ENCODE measurements around the gene GLI2.

The GLI2 gene

GRCh38 chr2:120738117-120738516 is 2.4 kb downstream of the GLI2 start:
- no peak for TF ChIP-seq POLR2A (IDR thresholded peaks at IDR 0.05; ENCODE audit: low read depth, low read length)
- DNase-seq (ENCODE audit: insufficient read length, low spot score) (no peak), FAIRE-seq (no peak)

- DNase-seq (ENCODE audit: insufficient read length, low spot score) (no peak), FAIRE-seq (no peak)
- no peak for TF ChIP-seq POLR2A (IDR thresholded peaks at IDR 0.05; ENCODE audit: low read depth, low read length)
These were observed 3.2 kb downstream of the GLI2 start for GRCh38 chr2:120738786-120739437.

GRCh38 chr2:120739438-120740090 is 3.9 kb downstream of the GLI2 start:
- TF ChIP-seq POLR2A (IDR thresholded peaks at IDR 0.05; ENCODE audit: low read depth, low read length), result no peak
- FAIRE-seq (no peak), DNase-seq (ENCODE audit: insufficient read length, low spot score) (no peak)

GRCh38 chr2:120740375-120740764 is 4.7 kb downstream of the GLI2 start:
- DNase-seq (ENCODE audit: insufficient read length, low spot score), result no peak
- FAIRE-seq, result no peak
- no peak for TF ChIP-seq POLR2A (IDR thresholded peaks at IDR 0.05; ENCODE audit: low read depth, low read length)

GRCh38 chr2:120740765-120741524 is 5.3 kb downstream of the GLI2 start:
- DNase-seq (ENCODE audit: insufficient read length, low spot score), result no peak
- TF ChIP-seq POLR2A (IDR thresholded peaks at IDR 0.05; ENCODE audit: low read depth, low read length), result no peak
- no peak for FAIRE-seq

GRCh38 chr2:120741571-120742561 is 6.2 kb downstream of the GLI2 start:
- DNase-seq (ENCODE audit: insufficient read length, low spot score), result no peak
- TF ChIP-seq POLR2A (IDR thresholded peaks at IDR 0.05; ENCODE audit: low read depth, low read length), result no peak

GRCh38 chr2:120743657-120744056 is 8.0 kb downstream of the GLI2 start:
- FAIRE-seq (no peak), DNase-seq (ENCODE audit: insufficient read length, low spot score) (no peak)
- TF ChIP-seq POLR2A (IDR thresholded peaks at IDR 0.05; ENCODE audit: low read depth, low read length), result no peak

More at GRCh38 chr2:120741571-120742561, 6.2 kb downstream of the GLI2 start:
- FAIRE-seq, result no peak

- DNase-seq (ENCODE audit: insufficient read length, low spot score), result no peak
- no peak for TF ChIP-seq POLR2A (IDR thresholded peaks at IDR 0.05; ENCODE audit: low read depth, low read length)
- no peak for FAIRE-seq
These were observed 9.1 kb downstream of the GLI2 start for GRCh38 chr2:120744817-120745216.

GRCh38 chr2:120745420-120746111 is 9.9 kb downstream of the GLI2 start:
- FAIRE-seq (no peak), DNase-seq (ENCODE audit: insufficient read length, low spot score) (no peak)
- TF ChIP-seq POLR2A (IDR thresholded peaks at IDR 0.05; ENCODE audit: low read depth, low read length), result no peak

- DNase-seq (ENCODE audit: insufficient read length, low spot score) (no peak), FAIRE-seq (no peak)
- TF ChIP-seq POLR2A (IDR thresholded peaks at IDR 0.05; ENCODE audit: low read depth, low read length), result no peak
These were observed 10.5 kb downstream of the GLI2 start for GRCh38 chr2:120746144-120746543.

GRCh38 chr2:120747281-120747680 is 11.6 kb downstream of the GLI2 start:
- no peak for TF ChIP-seq POLR2A (IDR thresholded peaks at IDR 0.05; ENCODE audit: low read depth, low read length)
- DNase-seq (ENCODE audit: insufficient read length, low spot score), result no peak

GRCh38 chr2:120747706-120748105 is 12.0 kb downstream of the GLI2 start:
- TF ChIP-seq POLR2A (IDR thresholded peaks at IDR 0.05; ENCODE audit: low read depth, low read length), result no peak
- DNase-seq (ENCODE audit: insufficient read length, low spot score) (no peak), FAIRE-seq (no peak)

More at GRCh38 chr2:120747281-120747680, 11.6 kb downstream of the GLI2 start:
- FAIRE-seq, result no peak

GRCh38 chr2:120748310-120748709 is 12.6 kb downstream of the GLI2 start:
- FAIRE-seq (no peak), DNase-seq (ENCODE audit: insufficient read length, low spot score) (no peak)
- TF ChIP-seq POLR2A (IDR thresholded peaks at IDR 0.05; ENCODE audit: low read depth, low read length), result no peak

Measured in H54 (cell line).